ENCODE data around the gene CCHCR1. TPM values are rescaled to one million over a fixed set of nuclear protein-coding genes. Genes with fewer than 3 reads are reported as not detected.
"Not testable (repeated sequence)": the region's sequence is repeated elsewhere in the genome, so short reads cannot be mapped to it uniquely, and the experiment has no call there.

Gene CCHCR1
- 10 to 100 TPM; 36.1 to 36.7 TPM for total RNA-seq

- CTCF ChIA-PET = interaction anchor here (1.0 to 4.2 kb wide), 4 partner anchors 20 to 209 kb away, joined by 4 to 19 read pairs (median 6); no protein-coding TSS in a partner anchor
- peaks cover 46% of the 10 kb centered on the region for H3K4me1 Mint-ChIP-seq
- peaks cover 39% of the 10 kb centered on the region for H3K36me3 Mint-ChIP-seq (ENCODE audit: low read depth)
- H3K27ac Mint-ChIP-seq = peak within 1 kb of the TSS; percentile 62
- H3K9me3 Mint-ChIP-seq = no peaks in the 10 kb centered on the region
- POLR2A ChIA-PET = interaction anchor here (0.7 to 3.1 kb wide), 12 partner anchors 8 to 495 kb away, joined by 3 to 21 read pairs (median 4); partner anchors contain the start of genes BAG6 and DDX39B
- H3K4me3 Mint-ChIP-seq = peak within 1 kb of the TSS; percentile 79
- no peak for DNase-seq
- H3K27me3 Mint-ChIP-seq = no peaks in the 10 kb centered on the region
Observed at GRCh38 chr6:31157513-31158139, at the start of gene CCHCR1. Gene CCHCR1 (minus strand): TSS chr6:31157802. CDS start chr6:31157600, 202 bp downstream.

GRCh38 chr6:31205638-31206037 lies 48.0 kb upstream of the CCHCR1 start:
- peaks cover 20% of the 10 kb centered on the region for H3K36me3 Mint-ChIP-seq (ENCODE audit: low read depth)
- no peak for DNase-seq
- peaks cover 44% of the 10 kb centered on the region for H3K4me1 Mint-ChIP-seq
- ChIA-PET POLR2A (interaction anchor here (1.3 kb wide), 1 partner anchor 148 kb away, joined by 3 read pairs; no protein-coding TSS in a partner anchor), CTCF (no interaction called here)
- no peak overlapping the region for H3K4me3 Mint-ChIP-seq
- H3K9me3 Mint-ChIP-seq = peaks cover 4% of the 10 kb centered on the region
- peak overlapping the region; percentile 51 for H3K27ac Mint-ChIP-seq
- H3K27me3 Mint-ChIP-seq = no peaks in the 10 kb centered on the region

GRCh38 chr6:31204751-31205145 lies 47.1 kb upstream of the CCHCR1 start:
- no peaks in the 10 kb centered on the region for H3K27me3 Mint-ChIP-seq
- peak overlapping the region; percentile 86 for H3K4me3 Mint-ChIP-seq
- CTCF ChIA-PET = no interaction called here
- H3K4me1 Mint-ChIP-seq = peaks cover 53% of the 10 kb centered on the region
- no peak for DNase-seq
- H3K36me3 Mint-ChIP-seq (ENCODE audit: low read depth) = peaks cover 28% of the 10 kb centered on the region
- POLR2A ChIA-PET = no interaction called here
- peaks cover 6% of the 10 kb centered on the region for H3K9me3 Mint-ChIP-seq
- peak overlapping the region; percentile 96 for H3K27ac Mint-ChIP-seq

GRCh38 chr6:31203345-31203979 lies 45.9 kb upstream of the CCHCR1 start:
- Mint-ChIP-seq H3K4me3 (peak overlapping the region; percentile 86), H3K36me3 (ENCODE audit: low read depth) (peaks cover 39% of the 10 kb centered on the region), H3K27me3 (no peaks in the 10 kb centered on the region), H3K27ac (peak overlapping the region; percentile 96), H3K9me3 (peaks cover 6% of the 10 kb centered on the region), H3K4me1 (peaks cover 65% of the 10 kb centered on the region)
- POLR2A ChIA-PET = interaction anchor here (0.7 to 2.2 kb wide), 11 partner anchors 29 to 1137 kb away, joined by 3 to 14 read pairs (median 4); partner anchors contain the start of genes CCHCR1 and HLA-B
- CTCF ChIA-PET = interaction anchor here (0.7 to 1.6 kb wide), 4 partner anchors 47 to 164 kb away, joined by 3 to 8 read pairs (median 3); no protein-coding TSS in a partner anchor
- DNase-seq = peak; percentile 58

- peak overlapping the region; percentile 86 for H3K4me3 Mint-ChIP-seq
- ChIA-PET POLR2A (interaction anchor here (0.7 to 2.2 kb wide), 10 partner anchors 9 to 1136 kb away, joined by 3 to 14 read pairs (median 4); partner anchors contain the start of gene HLA-B), CTCF (interaction anchor here (0.7 to 1.6 kb wide), 3 partner anchors 71 to 165 kb away, joined by 3 to 8 read pairs (median 3); no protein-coding TSS in a partner anchor)
- H3K27ac Mint-ChIP-seq = peak overlapping the region; percentile 96
- peaks cover 41% of the 10 kb centered on the region for H3K36me3 Mint-ChIP-seq (ENCODE audit: low read depth)
- peaks cover 6% of the 10 kb centered on the region for H3K9me3 Mint-ChIP-seq
- DNase-seq = no peak
- H3K27me3 Mint-ChIP-seq = no peaks in the 10 kb centered on the region
- peaks cover 66% of the 10 kb centered on the region for H3K4me1 Mint-ChIP-seq
Observed at GRCh38 chr6:31202259-31203166, 44.9 kb upstream of the CCHCR1 start.

GRCh38 chr6:31199105-31199452 lies 41.5 kb upstream of the CCHCR1 start:
- Mint-ChIP-seq H3K36me3 (ENCODE audit: low read depth) (peaks cover 49% of the 10 kb centered on the region), H3K27ac (peak overlapping the region; percentile 97), H3K4me3 (peak overlapping the region; percentile 91), H3K4me1 (peaks cover 74% of the 10 kb centered on the region)
- ChIA-PET CTCF (interaction anchor here (7.8 kb wide), 1 partner anchor 168 kb away, joined by 93 read pairs; no protein-coding TSS in a partner anchor), POLR2A (interaction anchor here (0.7 to 5.3 kb wide), 8 partner anchors 10 to 166 kb away, joined by 3 to 52 read pairs (median 16); partner anchors contain the start of gene TCF19)
- DNase-seq, H3K27me3 Mint-ChIP-seq, H3K9me3 Mint-ChIP-seq: not testable (repeated sequence)

GRCh38 chr6:31197559-31198305 lies 40.1 kb upstream of the CCHCR1 start:
- Mint-ChIP-seq H3K9me3 (peaks cover 6% of the 10 kb centered on the region), H3K4me3 (peak overlapping the region; percentile 91), H3K36me3 (ENCODE audit: low read depth) (peaks cover 49% of the 10 kb centered on the region), H3K27me3 (no peaks in the 10 kb centered on the region), H3K4me1 (peaks cover 61% of the 10 kb centered on the region), H3K27ac (peak overlapping the region; percentile 97)
- CTCF ChIA-PET = interaction anchor here (0.6 to 7.8 kb wide), 16 partner anchors 9 to 455 kb away, joined by 3 to 93 read pairs (median 4); partner anchors contain the start of genes BAG6 and PSORS1C2
- DNase-seq = peak; percentile 97
- POLR2A ChIA-PET = interaction anchor here (0.6 to 5.3 kb wide), 39 partner anchors 11 to 1774 kb away, joined by 3 to 52 read pairs (median 4); partner anchors contain the start of genes DDX39B, HLA-B, MDC1 and MSH5

- Mint-ChIP-seq H3K36me3 (ENCODE audit: low read depth) (peaks cover 41% of the 10 kb centered on the region), H3K4me1 (peaks cover 49% of the 10 kb centered on the region), H3K4me3 (peak overlapping the region; percentile 91), H3K27ac (peak overlapping the region; percentile 97)
- H3K27me3 Mint-ChIP-seq, H3K9me3 Mint-ChIP-seq, DNase-seq: not testable (repeated sequence)
- ChIA-PET POLR2A (interaction anchor here (1.0 to 5.3 kb wide), 29 partner anchors 10 to 581 kb away, joined by 3 to 52 read pairs (median 7); partner anchors contain the start of genes DDX39B, HLA-B, MSH5 and PSORS1C2), CTCF (interaction anchor here (0.7 to 7.8 kb wide), 17 partner anchors 9 to 266 kb away, joined by 3 to 93 read pairs (median 4); partner anchors contain the start of genes HLA-B, PSORS1C2 and TCF19)
Observed at GRCh38 chr6:31196251-31197022, 38.8 kb upstream of the CCHCR1 start.

- not testable (repeated sequence) for H3K27ac Mint-ChIP-seq, H3K4me3 Mint-ChIP-seq, H3K27me3 Mint-ChIP-seq, DNase-seq, H3K9me3 Mint-ChIP-seq
- ChIA-PET CTCF (interaction anchor here (1.4 to 7.8 kb wide), 5 partner anchors 15 to 171 kb away, joined by 3 to 93 read pairs (median 4); partner anchors contain the start of gene PSORS1C2), POLR2A (interaction anchor here (3.0 to 4.2 kb wide), 2 partner anchors 159 to 170 kb away, joined by 36 to 52 read pairs; no protein-coding TSS in a partner anchor)
- peaks cover 33% of the 10 kb centered on the region for H3K36me3 Mint-ChIP-seq (ENCODE audit: low read depth)
- peaks cover 42% of the 10 kb centered on the region for H3K4me1 Mint-ChIP-seq
Observed at GRCh38 chr6:31195308-31195979, 37.8 kb upstream of the CCHCR1 start.

- no peak for DNase-seq
- Mint-ChIP-seq H3K27me3 (no peaks in the 10 kb centered on the region), H3K9me3 (no peaks in the 10 kb centered on the region), H3K4me1 (peaks cover 30% of the 10 kb centered on the region), H3K36me3 (ENCODE audit: low read depth) (peaks cover 21% of the 10 kb centered on the region), H3K27ac (no peak overlapping the region), H3K4me3 (no peak overlapping the region)
- CTCF ChIA-PET = interaction anchor here (0.9 to 7.8 kb wide), 4 partner anchors 36 to 173 kb away, joined by 3 to 93 read pairs (median 6); partner anchors contain the start of genes CCHCR1 and TCF19
- POLR2A ChIA-PET = interaction anchor here (1.2 kb wide), 1 partner anchor 172 kb away, joined by 6 read pairs; no protein-coding TSS in a partner anchor
Observed at GRCh38 chr6:31194061-31194834, 36.6 kb upstream of the CCHCR1 start.

All from activated CD4-positive, alpha-beta memory T cell treated with anti-CD3 and anti-CD28 coated beads, Interleukin-2, amount 10 ng/mL, durations not matched to agents 7 days and 5 days (primary cell).